ENCODE results near the gene GRP. TPM values are rescaled to one million over a fixed set of nuclear protein-coding genes. Genes with fewer than 3 reads are reported as not detected.

The GRP gene
- polyA plus RNA-seq, 1 experiment, result 0.16 TPM

DNA sequence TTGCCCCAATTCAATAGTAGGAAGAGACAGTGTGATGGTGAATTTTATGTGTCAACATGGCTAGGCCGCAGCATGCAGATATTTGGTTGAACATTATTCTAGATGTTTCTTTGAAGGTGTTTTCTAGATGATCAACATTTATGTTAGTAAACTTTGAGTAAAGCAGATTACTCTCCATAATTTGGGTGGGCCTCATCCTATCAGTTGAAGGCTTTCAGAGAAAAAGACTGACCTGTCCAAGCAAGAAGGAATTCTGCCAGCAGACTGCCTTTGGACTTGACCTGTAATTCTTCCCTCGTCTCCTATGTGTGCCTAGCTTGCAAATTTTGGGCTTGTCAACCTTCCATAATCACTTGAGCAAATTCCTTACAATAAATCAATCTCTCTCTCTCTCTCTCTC lies 8.3 kb upstream of the GRP start:
- no peaks in the 10 kb centered on the region for H3K36me3 ChIP-seq (ENCODE audit: control insufficient read depth, insufficient read depth, low read length)
- peaks cover 5% of the 10 kb centered on the region; the same call in 1 of the 2 replicates for H3K27me3 ChIP-seq (ENCODE audit: control insufficient read depth, insufficient read depth, low read length)
- DNase-seq (ENCODE audit: low read depth), result no peak
- CTCF ChIA-PET, result no interaction called here
- TF ChIP-seq, protein P1, sequence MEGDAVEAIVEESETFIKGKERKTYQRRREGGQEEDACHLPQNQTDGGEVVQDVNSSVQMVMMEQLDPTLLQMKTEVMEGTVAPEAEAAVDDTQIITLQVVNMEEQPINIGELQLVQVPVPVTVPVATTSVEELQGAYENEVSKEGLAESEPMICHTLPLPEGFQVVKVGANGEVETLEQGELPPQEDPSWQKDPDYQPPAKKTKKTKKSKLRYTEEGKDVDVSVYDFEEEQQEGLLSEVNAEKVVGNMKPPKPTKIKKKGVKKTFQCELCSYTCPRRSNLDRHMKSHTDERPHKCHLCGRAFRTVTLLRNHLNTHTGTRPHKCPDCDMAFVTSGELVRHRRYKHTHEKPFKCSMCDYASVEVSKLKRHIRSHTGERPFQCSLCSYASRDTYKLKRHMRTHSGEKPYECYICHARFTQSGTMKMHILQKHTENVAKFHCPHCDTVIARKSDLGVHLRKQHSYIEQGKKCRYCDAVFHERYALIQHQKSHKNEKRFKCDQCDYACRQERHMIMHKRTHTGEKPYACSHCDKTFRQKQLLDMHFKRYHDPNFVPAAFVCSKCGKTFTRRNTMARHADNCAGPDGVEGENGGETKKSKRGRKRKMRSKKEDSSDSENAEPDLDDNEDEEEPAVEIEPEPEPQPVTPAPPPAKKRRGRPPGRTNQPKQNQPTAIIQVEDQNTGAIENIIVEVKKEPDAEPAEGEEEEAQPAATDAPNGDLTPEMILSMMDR (IDR thresholded peaks at IDR 0.05; ENCODE audit: insufficient read depth, low read depth, low read length), result no peak
- H3K4me3 ChIP-seq (ENCODE audit: low read depth, low read length), result no peak overlapping the region
- POLR2A ChIA-PET, result no interaction called here

DNA sequence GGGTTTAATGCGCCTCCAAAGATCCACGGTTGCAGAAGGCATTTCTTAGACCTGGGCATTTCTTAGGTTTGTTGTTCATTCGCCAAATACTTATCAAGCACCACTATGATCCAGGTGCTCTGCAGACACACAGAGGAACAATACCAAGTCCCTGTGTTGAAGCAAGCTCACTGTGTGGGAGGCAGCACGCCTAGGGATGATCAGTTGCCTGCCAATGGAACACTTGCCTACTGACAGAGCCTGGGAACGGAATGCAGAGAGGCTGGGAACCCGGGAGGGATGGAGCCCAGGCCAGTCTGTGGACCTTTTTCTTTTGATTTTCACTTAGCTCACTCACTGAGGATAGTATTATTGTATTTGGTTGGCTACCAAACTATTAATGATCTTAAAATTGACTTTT lies 1.9 kb upstream of the GRP start:
- no peak for DNase-seq (ENCODE audit: low read depth)
- peaks cover 34% of the 10 kb centered on the region for H3K27me3 ChIP-seq (ENCODE audit: control insufficient read depth, insufficient read depth, low read length)
- TF ChIP-seq, protein P1 (IDR thresholded peaks at IDR 0.05; ENCODE audit: insufficient read depth, low read depth, low read length), result no peak
- H3K36me3 ChIP-seq (ENCODE audit: control insufficient read depth, insufficient read depth, low read length), result no peaks in the 10 kb centered on the region
- no peak overlapping the region for H3K4me3 ChIP-seq (ENCODE audit: low read depth, low read length)
- ChIA-PET POLR2A (no interaction called here), CTCF (no interaction called here)

DNA sequence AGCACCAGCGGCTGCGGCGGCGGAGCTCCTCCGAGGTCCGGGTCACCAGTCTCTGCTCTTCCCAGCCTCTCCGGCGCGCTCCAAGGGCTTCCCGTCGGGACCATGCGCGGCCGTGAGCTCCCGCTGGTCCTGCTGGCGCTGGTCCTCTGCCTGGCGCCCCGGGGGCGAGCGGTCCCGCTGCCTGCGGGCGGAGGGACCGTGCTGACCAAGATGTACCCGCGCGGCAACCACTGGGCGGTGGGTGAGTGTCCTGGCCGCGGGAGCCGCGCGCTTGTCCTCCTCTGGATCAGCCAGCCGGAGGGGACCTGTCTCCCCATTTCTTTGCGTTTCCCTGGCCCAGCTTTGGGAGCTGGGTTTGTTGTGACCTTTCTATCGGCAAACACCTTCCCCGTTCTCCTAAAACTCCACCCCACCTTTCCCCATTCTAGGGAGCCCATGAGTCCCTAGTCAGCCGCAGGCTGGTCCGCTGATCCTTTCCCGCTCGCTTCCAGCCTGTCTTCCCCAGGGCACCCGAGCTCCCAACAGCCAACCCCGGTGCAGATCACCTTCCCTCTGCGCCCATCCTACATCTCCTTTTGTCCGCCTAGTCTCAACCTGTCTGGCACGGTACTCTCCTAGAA lies 316 bp downstream of the GRP start:
- H3K27me3 ChIP-seq (ENCODE audit: control insufficient read depth, insufficient read depth, low read length), result peaks cover 30% of the 10 kb centered on the region
- no peaks in the 10 kb centered on the region for H3K36me3 ChIP-seq (ENCODE audit: control insufficient read depth, insufficient read depth, low read length)
- POLR2A ChIA-PET, result no interaction called here
- TF ChIP-seq, protein P1 (IDR thresholded peaks at IDR 0.05; ENCODE audit: insufficient read depth, low read depth, low read length), result no peak
- CTCF ChIA-PET, result interaction anchor here (0.9 to 1.5 kb wide), 3 partner anchors 11 to 182 kb away, joined by 3 to 5 read pairs (median 3); no protein-coding TSS in a partner anchor
- no peak overlapping the region for H3K4me3 ChIP-seq (ENCODE audit: low read depth, low read length)
- DNase-seq (ENCODE audit: low read depth), result no peak

DNA sequence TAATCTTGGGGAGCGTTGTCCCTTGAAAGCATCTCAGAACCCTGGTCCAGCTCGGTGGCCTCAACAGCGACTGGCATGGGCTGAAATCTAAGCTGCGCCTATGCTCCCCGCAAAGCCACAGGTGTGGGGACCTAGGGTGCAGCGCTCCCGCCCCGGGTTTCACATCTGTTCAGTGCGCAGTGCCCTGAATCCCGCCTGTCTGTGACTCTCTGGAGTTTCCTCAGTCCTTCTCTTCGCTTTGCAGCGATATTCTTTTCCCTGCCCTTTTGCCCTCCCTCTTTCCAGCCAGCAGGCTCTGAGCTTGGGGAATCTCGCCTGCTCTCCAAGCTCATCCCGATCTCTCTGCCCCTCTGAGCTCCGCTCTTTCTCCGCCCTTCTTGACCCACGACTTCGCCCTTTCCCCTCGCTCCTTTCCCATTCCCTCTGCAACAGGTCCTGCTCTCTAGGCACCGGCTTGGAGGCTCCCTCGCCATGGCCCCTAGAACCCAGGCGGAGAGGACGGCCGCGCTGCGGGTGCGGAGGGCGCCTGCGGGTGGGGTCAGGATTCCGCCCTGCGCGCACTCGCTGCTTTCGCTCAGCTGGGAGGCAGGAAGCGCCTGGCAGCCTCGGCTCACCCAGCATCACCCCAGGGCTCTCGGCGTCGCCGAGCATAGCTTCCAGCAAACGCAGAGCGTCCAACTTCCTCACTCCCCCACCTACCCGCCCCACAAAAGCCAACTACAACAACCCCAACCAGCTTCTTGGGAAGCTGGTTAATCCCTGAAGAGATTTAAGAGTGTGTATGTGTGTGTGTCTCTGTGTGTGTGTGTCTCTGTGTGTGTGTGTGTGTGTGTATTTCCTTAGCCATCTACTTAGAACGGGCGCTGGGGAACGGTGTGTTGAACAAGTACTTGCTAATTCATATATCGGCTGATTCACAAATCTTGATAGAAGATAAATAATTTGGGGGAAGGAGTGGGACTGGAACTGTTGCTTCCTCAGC lies 1.1 kb downstream of the GRP start:
- no peaks in the 10 kb centered on the region for H3K36me3 ChIP-seq (ENCODE audit: control insufficient read depth, insufficient read depth, low read length)
- CTCF ChIA-PET, result interaction anchor here (1.0 to 1.5 kb wide), 3 partner anchors 10 to 602 kb away, joined by 3 to 5 read pairs (median 4); no protein-coding TSS in a partner anchor
- peak overlapping the region; percentile 25 for H3K4me3 ChIP-seq (ENCODE audit: low read depth, low read length)
- POLR2A ChIA-PET, result no interaction called here
- H3K27me3 ChIP-seq (ENCODE audit: control insufficient read depth, insufficient read depth, low read length), result peaks cover 31% of the 10 kb centered on the region
- DNase-seq (ENCODE audit: low read depth), result no peak
- TF ChIP-seq, protein P1 (IDR thresholded peaks at IDR 0.05; ENCODE audit: insufficient read depth, low read depth, low read length), result no peak

DNA sequence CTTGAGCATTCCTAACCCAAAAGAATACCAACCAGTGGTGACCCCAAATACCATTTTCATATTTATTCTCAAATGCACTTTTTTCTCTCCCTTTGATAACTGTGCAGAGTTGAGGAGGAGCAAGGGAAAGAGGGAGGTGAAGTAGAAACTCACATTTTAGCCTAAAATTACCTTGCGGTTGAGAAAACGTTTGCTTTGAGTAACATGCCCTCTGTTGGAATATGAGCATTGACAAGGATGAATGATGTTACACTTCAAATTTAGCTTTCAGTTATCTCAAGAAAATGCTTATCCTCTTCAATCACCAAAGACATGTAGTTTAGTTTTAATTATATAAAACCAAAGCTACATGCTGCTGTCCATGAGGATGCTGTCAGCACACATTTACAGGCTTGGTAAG lies 2.4 kb downstream of the GRP start:
- peaks cover 31% of the 10 kb centered on the region for H3K27me3 ChIP-seq (ENCODE audit: control insufficient read depth, insufficient read depth, low read length)
- no peak overlapping the region for H3K4me3 ChIP-seq (ENCODE audit: low read depth, low read length)
- ChIA-PET POLR2A (no interaction called here), CTCF (interaction anchor here (1.4 kb wide), 1 partner anchor 26 kb away, joined by 5 read pairs; no protein-coding TSS in a partner anchor)
- DNase-seq (ENCODE audit: low read depth), result no peak
- H3K36me3 ChIP-seq (ENCODE audit: control insufficient read depth, insufficient read depth, low read length), result no peaks in the 10 kb centered on the region
- TF ChIP-seq, protein P1 (IDR thresholded peaks at IDR 0.05; ENCODE audit: insufficient read depth, low read depth, low read length), result no peak
